HG03378 (cell line): Measurements from ENCODE around the gene PPM1B.
"Not testable (repeated sequence)": the region's sequence is repeated elsewhere in the genome, so short reads cannot be mapped to it uniquely, and the experiment has no call there.

Source experiments
- ATAC-seq: cut with Tn5 transposase; IDR thresholded peaks from one replicate; pipeline ENCODE4 v1.9.1; 2021; ENCODE audit warnings: mild to moderate bottlenecking, moderate library complexity; ENCODE audit not compliant: unreplicated experiment

PPM1B gene

GRCh38 chr2:44246840-44247369, 78.2 kb downstream of the PPM1B start:
- ATAC-seq: no peak

GRCh38 chr2:44247924-44248323, 79.2 kb downstream of the PPM1B start:
- no peak for ATAC-seq

DNA sequence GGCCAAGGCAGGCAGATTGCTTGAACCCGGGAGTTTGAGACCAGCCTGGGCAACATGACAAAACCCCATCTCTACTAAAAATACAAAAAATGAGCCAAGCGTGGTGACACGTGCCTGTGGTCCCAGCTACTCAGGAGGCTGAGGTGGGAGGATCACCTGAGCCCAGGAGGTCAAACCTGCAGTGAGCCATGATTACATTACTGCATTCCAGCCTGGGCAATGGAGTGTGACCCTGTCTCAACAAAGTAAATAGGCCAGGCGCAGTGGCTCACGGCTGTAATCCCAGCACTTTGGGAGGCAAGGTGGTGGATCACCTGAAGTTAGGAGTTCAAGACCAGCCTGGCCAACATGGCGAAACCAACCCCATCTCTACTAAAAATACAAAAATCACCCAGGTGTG, 80.6 kb downstream of the PPM1B start:
- ATAC-seq: not testable (repeated sequence)

GRCh38 chr2:44250376-44250775, 81.7 kb downstream of the PPM1B start:
- no peak for ATAC-seq

GRCh38 chr2:44254023-44254422, 85.3 kb downstream of the PPM1B start:
- no peak for ATAC-seq

DNA sequence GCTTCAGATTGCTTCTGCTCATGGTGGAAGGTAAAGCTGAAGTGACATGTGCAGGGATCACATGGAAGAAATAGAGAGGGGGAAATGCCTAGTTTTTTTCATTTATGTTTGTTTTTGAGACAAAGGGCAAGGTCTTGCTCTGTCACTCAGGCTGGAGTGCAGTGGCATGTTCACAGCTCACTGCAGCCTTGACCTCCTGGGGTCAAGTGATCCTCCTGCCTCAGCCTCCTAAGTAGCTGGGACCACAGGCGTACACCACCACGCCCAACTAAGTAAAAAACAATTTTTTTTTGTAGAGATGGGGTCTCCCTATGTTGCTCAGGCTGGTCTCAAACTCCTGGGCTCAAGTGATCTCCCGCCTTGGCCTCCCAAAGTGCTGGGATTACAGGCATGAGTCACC, 87.0 kb downstream of the PPM1B start:
- ATAC-seq: not testable (repeated sequence)

- not testable (repeated sequence) for ATAC-seq
These were observed 89.1 kb downstream of the PPM1B start for GRCh38 chr2:44257802-44258201.

- no peak for ATAC-seq
These were observed 98.7 kb downstream of the PPM1B start for GRCh38 chr2:44267269-44267795.

- no peak for ATAC-seq
These were observed 99.3 kb downstream of the PPM1B start for GRCh38 chr2:44267796-44268648.

- ATAC-seq: no peak
These were observed 101.2 kb downstream of the PPM1B start for GRCh38 chr2:44269831-44270230.

DNA sequence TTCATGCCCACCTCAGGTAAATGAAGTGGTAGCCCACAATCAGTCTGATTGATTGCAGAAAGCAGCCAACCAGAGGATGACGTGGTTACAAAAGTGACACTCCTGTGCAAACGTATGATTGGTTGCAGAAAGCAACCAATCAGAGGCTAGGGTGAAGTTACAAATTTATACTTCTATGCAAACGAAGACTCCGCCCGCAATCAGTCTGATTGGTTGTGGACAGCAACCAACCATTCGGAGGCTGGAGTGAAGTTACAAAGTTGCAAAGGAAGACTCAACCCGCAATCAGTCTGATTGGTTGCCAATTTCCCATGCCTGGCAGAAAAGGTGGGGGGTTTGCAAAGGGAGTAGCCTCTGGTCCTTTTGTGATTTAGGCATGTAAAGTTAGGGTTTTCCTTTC, 102.6 kb downstream of the PPM1B start:
- ATAC-seq: no peak

- ATAC-seq: no peak
These were observed 104.4 kb downstream of the PPM1B start for GRCh38 chr2:44273076-44273475.

DNA sequence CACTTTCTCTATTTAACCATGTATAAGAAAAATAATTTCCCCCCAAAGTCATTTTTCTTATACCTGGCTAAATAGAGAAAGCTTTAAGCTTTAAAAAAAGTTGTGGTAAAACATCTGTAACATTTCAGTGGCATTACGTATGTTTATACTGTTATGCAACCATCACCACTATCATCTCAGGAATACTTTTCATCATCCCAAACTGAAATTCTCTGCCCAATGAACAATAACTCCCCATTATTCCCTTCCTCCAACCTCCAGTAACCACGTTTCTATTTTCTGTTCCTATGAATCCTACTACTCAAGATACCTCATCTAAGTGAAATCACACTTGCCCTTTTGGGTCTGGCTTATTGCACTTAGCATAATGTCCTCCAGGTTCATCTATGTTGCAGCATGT, 104.9 kb downstream of the PPM1B start:
- ATAC-seq: no peak

GRCh38 chr2:44275927-44276303, 107.2 kb downstream of the PPM1B start:
- ATAC-seq: no peak

DNA sequence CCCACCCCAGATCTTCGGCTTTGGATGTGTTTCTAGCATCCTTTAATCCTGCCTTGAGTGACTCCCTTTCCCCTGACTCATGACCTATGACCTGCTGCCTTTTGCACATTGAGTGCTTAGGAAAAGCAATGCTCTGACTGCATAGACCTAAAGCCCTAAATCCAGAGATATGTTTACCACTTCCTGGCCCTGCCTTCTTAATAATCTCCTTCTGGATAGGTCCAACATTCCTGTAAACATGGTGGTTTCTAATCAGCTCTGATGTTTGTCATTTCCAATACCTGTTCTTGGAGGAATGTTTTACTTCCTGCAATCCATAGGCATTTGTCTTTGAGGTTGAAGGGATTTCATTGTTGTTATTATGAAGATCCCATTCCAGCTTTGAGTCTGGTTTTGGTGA, 108.9 kb downstream of the PPM1B start:
- ATAC-seq: no peak

GRCh38 chr2:44280869-44281268, 112.2 kb downstream of the PPM1B start:
- ATAC-seq: no peak
